HepG2 (cell line): ENCODE results near the gene GEMIN4. TPM values are rescaled to one million over a fixed set of nuclear protein-coding genes. Genes with fewer than 3 reads are reported as not detected.

Experiments
- ATAC-seq: fragments of 200-7000 bp; cut with Tn5 transposase; 3 replicates; pipeline ENCODE4 v1.9.1; 2020; ENCODE audit warnings: mild to moderate bottlenecking, moderate library complexity
- BruUV-seq: library from RNA; stranded (reverse); fragments of 400-500 nt; replicated peaks from 2 replicates; lab custom pipeline; 2021; lab: Mats Ljungman, UMichigan
- CTCF ChIA-PET: fragments of 300-600 bp; formaldehyde crosslinking; extraction: SDS; loops from one replicate; lab custom pipeline; 2021; ENCODE audit warnings: low total read pairs, inconsistent platforms, low intra/inter-chr PET ratio; lab: Yijun Ruan, JAX
- POLR2A ChIA-PET: fragments of 350-600 bp; sonication (Branson Sonifier 250); formaldehyde crosslinking; loops from one replicate; lab custom pipeline; 2020; ENCODE audit warnings: antibody characterized with exemption, inconsistent platforms; lab: Yijun Ruan, JAX
- DNase-seq: peaks from one replicate; pipeline ENCODE4 v3.0.0-alpha.2; 2015; ENCODE audit warnings: low spot score
- FAIRE-seq: peaks from 3 replicates; lab custom pipeline; 2011; peaks lifted over from hg19 to GRCh38; lab: Jason Lieb, UNC
- H2AFZ ChIP-seq: one replicate; pipeline ENCODE4 v1.6.1; 2011; ENCODE audit warnings: low read length, inconsistent platforms
- H3K27ac ChIP-seq: fragments of 300-600 bp; 3 replicates; pipeline ENCODE4 v1.8.0; 2011; ENCODE audit warnings: mixed run types, mild to moderate bottlenecking, mixed read lengths, low read length, inconsistent platforms; ENCODE audit not compliant: insufficient read depth; ENCODE audit errors: extremely low read length
- H3K27me3 ChIP-seq, 2 experiments: fragments of 200-600 bp in 1 of 2; 2 replicates in 1 of 2; 3 replicates in 1 of 2; pipeline versions ENCODE4 v1.6.0 to v1.8.0; 2011; ENCODE audit warnings: low read length in 2 of 2, mild to moderate bottlenecking in 2 of 2, moderate library complexity in 2 of 2, inconsistent platforms in 1 of 2; ENCODE audit not compliant: insufficient read depth in 2 of 2, control insufficient read depth in 1 of 2
- H3K36me3 ChIP-seq, 2 experiments: fragments of 200-600 bp in 1 of 2; replicated peaks in 1 of 2; 2 replicates in 1 of 2; 3 replicates in 1 of 2; pipeline versions ENCODE4 v1.5.1 to v1.8.0; 2011; ENCODE audit warnings: low read length in 2 of 2, inconsistent platforms in 1 of 2; ENCODE audit not compliant: insufficient read depth in 2 of 2, control insufficient read depth in 1 of 2
- H3K4me1 ChIP-seq: 2 replicates; pipeline ENCODE4 v1.5.1; 2012; ENCODE audit warnings: low read length, inconsistent platforms; ENCODE audit not compliant: insufficient read depth
- H3K4me2 ChIP-seq: 2 replicates; pipeline ENCODE4 v1.6.0; 2011; ENCODE audit warnings: low read depth, low read length, inconsistent platforms
- H3K4me3 ChIP-seq, 3 experiments: fragments of 200-600 bp in 1 of 3; sonication (generic), shearing (Covaris generic) in 1 of 3; replicated peaks in 1 of 3; 2 replicates each; pipeline ENCODE4 v1.5.1; 2011 to 2016; ENCODE audit warnings: low read length in 3 of 3, inconsistent platforms in 2 of 3, low read depth in 2 of 3, mild to moderate bottlenecking in 2 of 3, control low read depth in 1 of 3, mixed read lengths in 1 of 3; ENCODE audit not compliant: insufficient read depth in 1 of 3
- H3K79me2 ChIP-seq: one replicate; pipeline ENCODE4 v1.6.1; 2011; ENCODE audit warnings: low read length, inconsistent platforms; ENCODE audit not compliant: insufficient read depth
- H3K9ac ChIP-seq: 2 replicates; pipeline ENCODE4 v1.6.0; 2011; ENCODE audit warnings: mild to moderate bottlenecking, low read depth, low read length, inconsistent platforms; ENCODE audit not compliant: insufficient read depth
- H3K9me3 ChIP-seq: 2 replicates; pipeline ENCODE4 v1.5.1; 2012; ENCODE audit warnings: mild to moderate bottlenecking, low read length
- H4K20me1 ChIP-seq: 2 replicates; pipeline ENCODE4 v1.6.0; 2011; ENCODE audit warnings: inconsistent platforms, mild to moderate bottlenecking, low read length, moderate library complexity; ENCODE audit not compliant: insufficient read depth
- AGO2 ChIP-seq: fragments of 200-400 bp; formaldehyde crosslinking; optimal IDR thresholded peaks from 2 replicates; pipeline ENCODE3; 2017; ENCODE audit warnings: mild to moderate bottlenecking, low read depth, low read length, moderate library complexity
- ARID5B ChIP-seq: IDR thresholded peaks from 2 replicates; pipeline ENCODE4 v1.4.0; 2020; ENCODE audit warnings: mild to moderate bottlenecking, missing genetic modification reagents
- ATAD3A ChIP-seq: sonication (generic); formaldehyde crosslinking; IDR thresholded peaks from 2 replicates; pipeline ENCODE4 v1.4.0; 2020; ENCODE audit warnings: missing genetic modification reagents
- JDP2 ChIP-seq: sonication (generic); formaldehyde crosslinking; IDR thresholded peaks from 2 replicates; pipeline ENCODE4 v1.8.1; 2022; ENCODE audit warnings: missing genetic modification reagents, borderline replicate concordance
- SOX5 ChIP-seq: IDR thresholded peaks from 2 replicates; pipeline ENCODE4 v1.6.1; 2016; ENCODE audit warnings: borderline replicate concordance
- ZNF430 ChIP-seq: sonication (generic); formaldehyde crosslinking; IDR thresholded peaks from 2 replicates; pipeline ENCODE4 v1.9.0; 2021; ENCODE audit warnings: mild to moderate bottlenecking, missing genetic modification reagents
- ZSCAN5A ChIP-seq: sonication (generic); formaldehyde crosslinking; IDR thresholded peaks from 2 replicates; pipeline ENCODE4 v1.8.0; 2022; ENCODE audit warnings: mild to moderate bottlenecking, missing genetic modification reagents, borderline replicate concordance
- WGBS: methylation state at CpG from one replicate; pipeline ENCODE4 v1.1.6; 2017; ENCODE audit warnings: low lambda C conversion rate; 5-methylcytosine and 5-hydroxymethylcytosine counted together
- in situ Hi-C: cut with HindIII; loops from 2 replicates; pipeline ENCODE4 v1.10.0; 2017; ENCODE audit warnings: low pct_unique_long_range_greater_than_20kb; ENCODE audit not compliant: extremely low pct_ligation_motif_present
- intact Hi-C: fragments of 100-400 bp; cut with micrococcal nuclease; formaldehyde crosslinking; loops from one replicate; pipeline ENCODE4 v1.10.0; 2022; ENCODE audit not compliant: unreplicated experiment
- polyA plus RNA-seq, 8 experiments: library from polyadenylated mRNA; depleted of rRNA in 3 of 8; stranded (reverse) in 7 of 8; unstranded in 1 of 8; fragments of >200 nt; fragmentation: Illumina TruSeq in 4 of 8; extraction: Trizol in 4 of 8; gene quantifications; 2 replicates each; pipeline versions ENCODE4 v1.2.1 to v1.2.3, GENCODE V29; 2011 to 2016; ENCODE audit warnings: low read depth in 4 of 8, missing spikeins in 1 of 8, mixed read lengths in 1 of 8; ENCODE audit not compliant: insufficient read depth in 1 of 8
- total RNA-seq, 5 experiments: library from RNA; depleted of rRNA; stranded (reverse); fragments of >200 nt; fragmentation: Illumina TruSeq; extraction: Trizol; gene quantifications; 2 replicates each; pipeline ENCODE4 v1.2.3, GENCODE V29; 2016; ENCODE audit warnings: low read depth in 1 of 5
- TF ChIP-seq, protein P1 (sequence below): IDR thresholded peaks from 2 replicates; pipeline ENCODE4 v1.6.1; 2016; ENCODE audit warnings: low read depth

GEMIN4 gene
- total and polyA plus RNA-seq, 2 of the 13 experiments (the other 11 are each of a cell fraction or from before 2014, with no cell fraction given), result 10.8 to 22.7 TPM

- no peak overlapping the region for H3K4me3 ChIP-seq
- H3K9ac ChIP-seq, result no peak overlapping the region
- POLR2A ChIA-PET, result no interaction called here
- no peak overlapping the region for H3K27ac ChIP-seq
- H3K4me2 ChIP-seq, result no peak overlapping the region
- ATAC-seq (no peak), FAIRE-seq (no peak)
- H4K20me1 ChIP-seq, result no peaks in the 10 kb centered on the region
- no peak overlapping the region for H2AFZ ChIP-seq
- no TSS peak for BruUV-seq
- H3K36me3 ChIP-seq, result peaks cover 4 to 20% of the 10 kb centered on the region in 2 experiments; a peak in 4 of 5 replicates
- in situ Hi-C loops, result no loop called here
- H3K9me3 ChIP-seq, result no peaks in the 10 kb centered on the region
- TF ChIP-seq AGO2, result peak; percentile 7
- TF ChIP-seq, protein P1, sequence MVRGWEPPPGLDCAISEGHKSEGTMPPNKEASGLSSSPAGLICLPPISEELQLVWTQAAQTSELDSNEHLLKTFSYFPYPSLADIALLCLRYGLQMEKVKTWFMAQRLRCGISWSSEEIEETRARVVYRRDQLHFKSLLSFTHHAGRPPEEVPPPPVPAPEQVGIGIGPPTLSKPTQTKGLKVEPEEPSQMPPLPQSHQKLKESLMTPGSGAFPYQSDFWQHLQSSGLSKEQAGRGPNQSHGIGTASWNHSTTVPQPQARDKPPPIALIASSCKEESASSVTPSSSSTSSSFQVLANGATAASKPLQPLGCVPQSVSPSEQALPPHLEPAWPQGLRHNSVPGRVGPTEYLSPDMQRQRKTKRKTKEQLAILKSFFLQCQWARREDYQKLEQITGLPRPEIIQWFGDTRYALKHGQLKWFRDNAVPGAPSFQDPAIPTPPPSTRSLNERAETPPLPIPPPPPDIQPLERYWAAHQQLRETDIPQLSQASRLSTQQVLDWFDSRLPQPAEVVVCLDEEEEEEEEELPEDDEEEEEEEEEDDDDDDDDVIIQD (CRISPR knock-in tag), result no peak
- TF ChIP-seq, all 625 proteins: peak for 1
- CTCF ChIA-PET, result no interaction called here
- DNase-seq, result no peak
- Histone ChIP-seq H3K27me3 (no peaks in the 10 kb centered on the region), H3K4me1 (peaks cover 3% of the 10 kb centered on the region), H3K79me2 (no peaks in the 10 kb centered on the region)
- whole genome bisulfite sequencing, result 97% methylated on average over 12 of the region's 15 CpGs
- intact Hi-C loops, result loop anchor here (5.0 kb wide), 1 partner anchor 201 kb away; the partner anchor contains the start of gene TIMM22
Measured at GRCh38 chr17:796609-797008, 44.5 kb upstream of the GEMIN4 start.

- DNase-seq (no peak), ATAC-seq (no peak), FAIRE-seq (no peak)
- Histone ChIP-seq H3K27ac (no peak overlapping the region), H4K20me1 (no peaks in the 10 kb centered on the region), H3K36me3 (peaks cover 5 to 23% of the 10 kb centered on the region in 2 experiments; a peak in 3 of 5 replicates), H3K4me1 (no peaks in the 10 kb centered on the region), H3K9me3 (no peaks in the 10 kb centered on the region), H3K9ac (no peak overlapping the region), H2AFZ (no peak overlapping the region), H3K4me2 (no peak overlapping the region), H3K4me3 (no peak overlapping the region), H3K79me2 (no peaks in the 10 kb centered on the region), H3K27me3 (no peaks in the 10 kb centered on the region)
- TF ChIP-seq AGO2 (no peak), SOX5 (CRISPR knock-in tag) (no peak), ZSCAN5A (CRISPR knock-in tag) (no peak), ARID5B (CRISPR knock-in tag) (no peak), JDP2 (no peak), ZNF430 (CRISPR knock-in tag) (no peak), ATAD3A (CRISPR knock-in tag) (no peak)
- ChIA-PET POLR2A (no interaction called here), CTCF (interaction anchor here (1.5 to 2.1 kb wide), 2 partner anchors 186 to 201 kb away, joined by 10 to 12 read pairs; partner anchors contain the start of gene TIMM22)
- WGBS, result 95% methylated on average over 8 of the region's 9 CpGs
- in situ Hi-C loops, result no loop called here
- no TSS peak for BruUV-seq
- intact Hi-C loops, result loop anchor here (2.0 to 5.0 kb wide), 2 partner anchors 185 to 202 kb away; partner anchors contain the start of gene TIMM22
Measured at GRCh38 chr17:795721-796120, 43.7 kb upstream of the GEMIN4 start.
